IMR-90 (cell line): Measurements from ENCODE around the gene KCNT2.
A peak's percentile ranks its signal among the peaks of the same experiment; 100 is the strongest.

Experiments
- CEBPB ChIP-seq: IDR thresholded peaks from 2 replicates; pipeline ENCODE4 v1.6.1; 2012; ENCODE audit warnings: low read depth, low read length, improper control_type of control experiment
- CHD1 ChIP-seq: IDR thresholded peaks from 2 replicates; pipeline ENCODE4 v1.6.1; 2012; ENCODE audit warnings: low read depth, low read length, improper control_type of control experiment
- CTCF ChIP-seq: conservative IDR thresholded peaks from 2 replicates; pipeline ENCODE4 v1.5.1; 2012; ENCODE audit warnings: mild to moderate bottlenecking, low read depth, low read length, improper control_type of control experiment
- MAZ ChIP-seq: IDR thresholded peaks from 2 replicates; pipeline ENCODE4 v1.6.1; 2012; ENCODE audit warnings: low read depth, mild to moderate bottlenecking, low read length, improper control_type of control experiment, moderate library complexity, borderline replicate concordance
- MXI1 ChIP-seq: IDR thresholded peaks from 2 replicates; pipeline ENCODE4 v1.6.1; 2012; ENCODE audit warnings: low read depth, mild to moderate bottlenecking, low read length, moderate library complexity, borderline replicate concordance
- NFE2L2 ChIP-seq: fragments of 150-350 bp; IDR thresholded peaks from 2 replicates; pipeline ENCODE4 v1.6.1; 2016; ENCODE audit warnings: low read depth, mild to moderate bottlenecking, low read length
- POLR2A ChIP-seq: IDR thresholded peaks from 2 replicates; pipeline ENCODE4 v1.6.1; 2012; ENCODE audit warnings: mild to moderate bottlenecking, low read depth, low read length
- RCOR1 ChIP-seq: IDR thresholded peaks from 2 replicates; pipeline ENCODE4 v1.6.1; 2012; ENCODE audit warnings: mild to moderate bottlenecking, low read length, improper control_type of control experiment; ENCODE audit not compliant: insufficient replicate concordance
- SMC3 ChIP-seq: fragments of 150-350 bp; IDR thresholded peaks from 2 replicates; pipeline ENCODE4 v1.6.1; 2016; ENCODE audit warnings: low read depth, mild to moderate bottlenecking, antibody characterized with exemption, low read length, moderate library complexity
- USF2 ChIP-seq: fragments of 150-350 bp; IDR thresholded peaks from 2 replicates; pipeline ENCODE4 v1.6.1; 2017; ENCODE audit warnings: mild to moderate bottlenecking, antibody characterized with exemption, low read length, low read depth

GRCh38 chr1:196466654-196467053, 141.6 kb downstream of the KCNT2 start:
- no peak for TF ChIP-seq CTCF
- TF ChIP-seq MAZ = no peak
- TF ChIP-seq USF2 = no peak
- TF ChIP-seq CHD1 = no peak
- TF ChIP-seq POLR2A = no peak
- TF ChIP-seq MXI1 = no peak
- no peak for TF ChIP-seq SMC3
- TF ChIP-seq NFE2L2 = no peak
- 0 out of 2 replicates have a peak, but pooled peaks have one; percentile 1 for TF ChIP-seq CEBPB
- no peak for TF ChIP-seq RCOR1
